NCI-H345 (cell line): ENCODE results near the gene SNED1.

Source experiments
- DNase-seq: peaks from one replicate; lab custom pipeline; 2025; lab: John Stamatoyannopoulos, UW

SNED1 gene

DNA sequence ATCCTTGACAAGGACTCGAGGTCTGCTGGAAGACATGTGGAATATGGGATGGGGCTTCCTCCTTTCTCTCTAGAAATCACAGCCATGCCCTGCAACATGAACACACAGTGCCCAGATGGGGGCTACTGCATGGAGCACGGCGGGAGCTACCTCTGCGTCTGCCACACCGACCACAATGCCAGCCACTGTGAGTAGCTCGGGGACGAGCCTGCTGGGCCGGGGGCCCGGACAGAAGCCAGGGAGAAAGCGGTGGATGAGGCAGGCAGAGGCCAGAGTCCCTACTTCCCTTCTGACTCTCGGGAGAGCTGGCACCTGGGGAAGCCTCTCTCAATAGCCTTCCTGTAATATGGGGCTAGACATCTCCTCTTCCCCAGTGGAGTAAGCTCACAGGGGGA, 50.5 kb downstream of the SNED1 start:
- DNase-seq = no peak

DNA sequence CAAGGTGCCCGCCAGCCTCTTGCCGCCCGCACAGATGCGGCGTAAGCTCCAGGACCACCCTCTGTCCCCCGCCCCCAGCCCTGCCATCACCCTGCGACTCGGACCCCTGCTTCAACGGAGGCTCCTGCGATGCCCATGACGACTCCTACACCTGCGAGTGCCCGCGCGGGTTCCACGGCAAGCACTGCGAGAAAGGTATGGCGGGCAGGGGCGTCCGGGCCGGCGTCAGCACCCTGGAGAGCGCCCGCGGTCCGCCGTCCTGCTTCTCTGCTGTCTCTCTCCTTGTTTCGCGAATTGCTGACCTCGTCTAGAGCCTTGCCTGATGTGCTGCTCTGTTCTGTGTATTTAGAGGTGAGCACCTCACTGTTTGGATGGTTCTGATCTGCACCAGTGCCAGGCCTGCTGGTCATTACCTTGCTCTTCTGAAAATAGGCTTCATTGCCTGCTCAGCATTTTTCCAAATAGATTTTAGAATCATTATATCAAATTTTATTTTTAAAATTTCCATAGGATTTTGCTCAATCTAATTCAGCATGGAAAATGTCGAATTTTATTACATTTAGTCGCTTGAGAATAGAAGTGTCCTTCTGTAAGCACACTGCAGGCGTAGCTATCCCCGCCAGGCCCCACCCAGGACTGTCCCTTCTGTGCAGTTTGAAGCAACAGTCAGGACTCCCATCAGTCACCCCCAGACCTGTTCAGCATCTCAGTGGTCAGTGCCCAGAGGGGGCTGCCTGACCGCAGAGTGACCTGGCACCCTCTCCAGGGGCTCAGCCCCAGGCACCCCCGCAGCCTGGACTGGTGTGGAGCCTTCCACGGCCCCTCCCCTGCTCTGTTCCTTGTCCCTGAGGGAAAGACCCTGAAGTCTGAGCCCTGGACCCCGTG, 51.6 kb downstream of the SNED1 start:
- no peak for DNase-seq

DNA sequence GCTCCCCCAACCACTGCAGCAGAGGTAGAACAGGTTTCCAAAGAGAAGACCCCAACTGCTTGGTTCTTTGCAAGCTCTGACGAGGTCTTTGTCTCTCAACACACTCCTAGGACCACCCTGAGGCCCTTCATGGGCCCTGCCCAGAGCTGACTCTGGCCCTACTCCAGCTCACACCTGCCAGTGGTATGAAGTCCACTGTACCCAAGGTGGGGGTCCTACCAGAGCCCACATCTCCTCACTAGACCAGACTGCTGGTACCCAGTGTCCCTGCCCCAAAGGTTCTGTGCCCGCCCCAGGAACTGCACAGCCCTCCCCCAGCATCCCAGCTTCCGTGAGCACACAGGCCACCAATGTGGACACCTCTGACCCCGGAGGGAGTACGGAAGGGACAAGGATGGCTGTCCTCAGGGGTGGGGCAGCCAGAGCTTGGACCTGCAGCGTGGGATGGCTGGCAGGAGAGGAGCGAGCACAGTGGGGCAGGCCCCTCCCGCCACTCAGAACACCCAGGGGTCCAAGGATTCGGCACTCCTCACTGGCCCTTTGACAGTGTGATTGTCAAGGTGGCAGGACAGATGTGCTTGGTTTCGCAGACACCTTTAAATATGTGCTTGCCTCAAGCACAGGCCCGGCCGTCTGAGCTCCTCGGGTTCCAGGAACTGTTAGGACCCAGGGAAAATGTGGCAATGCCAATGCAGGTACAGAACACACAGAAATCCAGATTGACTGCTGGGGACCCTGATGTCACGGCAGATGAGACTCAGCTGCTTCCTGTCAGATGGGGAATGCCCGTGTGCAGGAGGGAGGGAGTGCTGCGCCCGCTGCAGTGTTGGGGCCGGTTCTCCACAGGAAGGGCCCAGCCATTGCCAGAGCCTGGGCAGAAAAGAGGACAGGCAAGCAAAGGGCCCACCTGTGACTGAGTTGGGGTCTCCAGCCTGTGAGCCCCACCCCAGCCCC, 52.5 kb downstream of the SNED1 start:
- DNase-seq = no peak

DNA sequence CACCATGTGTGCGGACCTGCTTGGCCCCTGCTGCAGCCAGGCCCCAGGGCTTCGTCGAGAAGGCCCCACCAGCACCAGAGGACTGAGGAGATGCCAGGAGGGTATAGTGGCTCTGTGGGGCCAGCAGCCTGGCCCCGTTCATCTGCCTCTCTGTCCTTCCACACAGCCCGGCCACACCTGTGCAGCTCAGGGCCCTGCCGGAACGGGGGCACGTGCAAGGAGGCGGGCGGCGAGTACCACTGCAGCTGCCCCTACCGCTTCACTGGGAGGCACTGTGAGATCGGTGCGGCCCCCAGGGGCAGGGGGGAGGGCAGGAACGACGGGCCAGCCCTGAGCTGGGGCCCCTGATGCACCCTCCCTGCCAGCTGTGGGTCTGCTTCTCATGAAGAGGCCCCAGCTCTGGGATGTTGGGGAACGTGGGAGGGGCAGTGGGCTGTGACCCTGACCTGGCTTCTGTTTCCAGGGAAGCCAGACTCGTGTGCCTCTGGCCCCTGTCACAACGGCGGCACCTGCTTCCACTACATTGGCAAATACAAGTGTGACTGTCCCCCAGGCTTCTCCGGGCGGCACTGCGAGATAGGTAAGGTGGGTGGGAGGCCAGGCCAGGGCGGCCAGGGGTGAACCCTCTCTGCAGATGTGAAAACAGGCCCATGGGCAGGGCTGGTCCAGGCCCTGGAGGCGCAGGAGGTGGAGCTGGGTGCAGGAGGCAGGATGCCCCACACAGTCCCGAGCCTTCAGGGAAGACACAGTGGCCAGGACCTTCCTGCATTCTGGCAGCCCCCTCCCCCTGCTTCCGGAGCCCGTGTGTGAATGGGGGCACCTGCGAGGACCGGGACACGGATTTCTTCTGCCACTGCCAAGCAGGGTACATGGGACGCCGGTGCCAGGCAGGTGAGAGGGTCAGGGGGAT, 53.4 kb downstream of the SNED1 start:
- DNase-seq = no peak

DNA sequence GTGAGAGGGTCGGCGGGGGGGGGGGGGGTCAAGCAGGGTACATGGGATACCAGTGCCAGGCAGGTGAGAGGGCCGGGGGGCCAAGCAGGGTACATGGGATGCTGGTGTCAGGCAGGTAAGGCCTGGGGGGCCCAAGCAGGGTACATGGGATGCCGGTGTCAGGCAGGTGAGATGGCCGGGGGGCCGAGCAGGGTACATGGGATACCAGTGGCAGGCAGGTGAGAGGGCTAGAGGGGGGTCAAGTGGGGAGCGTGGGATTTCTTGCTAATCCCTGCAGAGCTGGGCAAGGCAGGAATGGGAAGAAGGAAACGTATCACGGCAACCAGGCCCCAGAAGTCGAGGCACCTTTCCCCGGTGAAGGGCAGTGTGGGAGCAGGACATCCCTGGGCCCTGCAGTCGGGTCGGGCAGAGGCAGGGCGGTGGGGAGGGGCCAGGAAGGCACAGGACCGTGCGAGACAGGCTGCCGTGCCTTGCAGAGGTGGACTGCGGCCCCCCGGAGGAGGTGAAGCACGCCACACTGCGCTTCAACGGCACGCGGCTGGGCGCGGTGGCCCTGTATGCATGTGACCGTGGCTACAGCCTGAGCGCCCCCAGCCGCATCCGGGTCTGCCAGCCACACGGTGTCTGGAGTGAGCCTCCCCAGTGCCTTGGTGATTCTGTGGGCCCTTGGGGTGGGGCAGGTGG, 54.4 kb downstream of the SNED1 start:
- no peak for DNase-seq

DNA sequence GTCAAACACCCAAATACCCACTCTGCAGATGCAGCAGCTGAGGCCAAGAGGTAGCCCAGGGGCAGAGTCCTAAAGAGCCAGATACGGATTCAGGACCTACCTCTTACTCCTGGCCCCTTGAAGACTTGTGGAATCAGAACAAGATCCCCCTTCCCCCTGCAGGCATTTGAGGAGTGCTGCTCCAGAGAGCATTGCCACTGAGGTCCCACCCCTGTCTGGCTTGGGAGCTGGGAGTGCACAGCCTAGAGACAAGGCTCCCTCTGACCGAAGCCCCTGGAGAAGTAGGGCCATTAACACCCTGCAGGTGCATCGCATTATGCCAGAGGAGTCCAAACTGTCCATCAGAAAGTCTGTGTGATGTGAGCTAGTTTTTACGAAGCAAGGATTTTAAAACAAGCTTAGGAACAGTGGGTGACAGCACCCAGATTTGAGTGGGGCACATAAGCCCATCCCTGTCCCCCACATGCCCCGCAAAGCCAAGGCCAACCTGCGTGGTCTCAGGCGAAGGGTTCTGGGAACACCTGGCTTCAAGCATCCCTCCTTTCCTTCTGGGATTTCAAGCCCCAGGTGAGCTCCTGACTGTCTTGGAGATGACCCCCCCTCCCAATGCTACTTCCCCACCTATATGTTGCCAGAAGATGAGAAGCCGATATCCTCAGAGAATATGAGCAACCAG, 55.3 kb downstream of the SNED1 start:
- no peak for DNase-seq

DNA sequence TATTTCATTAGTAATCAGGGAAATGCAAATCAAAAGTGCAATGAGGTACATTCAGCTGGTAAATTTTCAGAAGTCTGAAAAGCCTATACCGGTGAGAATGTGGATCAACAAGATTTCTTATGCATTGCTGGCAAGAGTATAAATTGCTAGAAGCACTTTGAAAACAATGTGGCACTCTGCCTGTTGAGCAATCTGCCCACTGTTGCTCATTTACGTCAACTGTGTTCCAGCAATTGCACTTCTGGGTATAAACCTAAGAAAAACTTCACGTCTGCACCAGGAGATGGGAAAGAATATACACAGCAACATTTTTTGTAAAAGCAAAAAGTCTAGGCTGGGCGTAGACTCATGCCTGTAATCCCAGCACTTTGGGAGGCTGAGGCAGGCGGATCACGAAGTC, 62.9 kb downstream of the SNED1 start:
- no peak for DNase-seq

DNA sequence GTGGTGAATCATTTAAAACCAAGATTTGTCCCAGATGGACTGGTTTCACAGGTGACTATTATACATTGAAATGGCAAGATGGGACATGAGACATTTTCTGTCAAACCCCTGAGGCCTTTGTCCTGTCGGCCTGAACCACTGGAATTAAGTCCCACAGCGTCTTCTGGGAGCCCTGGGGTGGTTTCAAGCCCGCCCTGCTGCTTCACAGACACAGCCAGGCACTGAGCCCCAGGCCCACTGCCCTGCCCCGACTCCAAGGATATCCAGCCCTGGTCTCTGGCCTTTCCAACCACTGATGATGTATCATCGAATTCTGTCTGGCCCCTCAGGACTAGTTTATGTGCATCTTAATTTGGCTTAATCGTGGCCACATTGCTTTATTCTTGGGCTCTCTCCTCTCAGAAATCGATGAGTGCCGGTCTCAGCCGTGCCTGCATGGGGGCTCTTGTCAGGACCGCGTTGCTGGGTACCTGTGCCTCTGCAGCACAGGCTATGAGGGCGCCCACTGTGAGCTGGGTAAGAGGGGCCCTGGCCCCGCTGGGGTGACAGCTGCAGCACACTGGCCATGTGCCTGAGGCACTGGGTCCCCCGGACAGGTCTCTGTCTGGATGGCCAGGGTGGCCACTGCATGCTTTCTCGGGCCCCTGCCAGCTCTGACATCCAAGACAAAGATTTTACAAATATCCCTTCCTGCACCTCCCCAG, 64.1 kb downstream of the SNED1 start:
- DNase-seq = no peak

DNA sequence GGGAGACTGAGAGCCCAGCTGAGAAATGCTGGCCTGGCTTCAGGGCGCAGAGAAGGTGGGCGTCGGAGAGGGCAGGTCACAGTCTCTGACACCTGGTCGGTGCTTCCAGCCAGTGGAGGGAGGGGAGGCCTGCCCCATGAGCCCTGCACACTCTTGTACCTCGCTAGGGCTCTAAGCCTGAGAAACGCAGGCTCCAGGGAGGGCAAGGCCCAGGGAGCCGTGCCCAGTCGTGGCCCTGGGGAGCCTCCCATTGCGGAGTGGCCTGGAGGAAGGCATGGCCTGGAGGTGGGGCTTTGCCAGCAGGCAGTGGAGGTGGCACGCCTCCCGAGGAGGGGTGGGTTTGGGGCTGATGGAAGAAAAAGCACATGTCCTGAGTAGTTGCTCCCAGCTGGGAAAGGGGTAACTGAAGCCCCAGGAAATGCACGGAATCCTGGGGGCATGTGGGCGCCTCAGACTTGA, 64.7 kb downstream of the SNED1 start:
- no peak for DNase-seq

DNA sequence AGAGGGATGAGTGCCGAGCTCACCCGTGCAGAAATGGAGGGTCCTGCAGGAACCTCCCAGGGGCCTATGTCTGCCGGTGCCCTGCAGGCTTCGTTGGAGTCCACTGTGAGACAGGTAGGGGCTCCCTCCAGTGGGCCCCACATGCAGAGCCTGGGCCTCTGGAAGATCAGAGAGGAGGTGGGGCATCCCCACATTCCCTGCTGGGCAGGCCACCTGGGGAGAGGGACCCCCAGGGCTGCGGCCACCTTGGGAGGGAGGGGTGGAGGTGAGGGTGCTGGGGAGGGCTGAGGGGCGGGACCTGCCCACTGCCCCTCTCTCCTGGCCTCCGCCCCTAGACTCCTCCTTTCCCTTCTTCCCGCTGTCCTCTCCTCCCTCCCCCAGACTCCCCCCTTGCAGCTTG, 65.2 kb downstream of the SNED1 start:
- DNase-seq = peak; percentile 48

DNA sequence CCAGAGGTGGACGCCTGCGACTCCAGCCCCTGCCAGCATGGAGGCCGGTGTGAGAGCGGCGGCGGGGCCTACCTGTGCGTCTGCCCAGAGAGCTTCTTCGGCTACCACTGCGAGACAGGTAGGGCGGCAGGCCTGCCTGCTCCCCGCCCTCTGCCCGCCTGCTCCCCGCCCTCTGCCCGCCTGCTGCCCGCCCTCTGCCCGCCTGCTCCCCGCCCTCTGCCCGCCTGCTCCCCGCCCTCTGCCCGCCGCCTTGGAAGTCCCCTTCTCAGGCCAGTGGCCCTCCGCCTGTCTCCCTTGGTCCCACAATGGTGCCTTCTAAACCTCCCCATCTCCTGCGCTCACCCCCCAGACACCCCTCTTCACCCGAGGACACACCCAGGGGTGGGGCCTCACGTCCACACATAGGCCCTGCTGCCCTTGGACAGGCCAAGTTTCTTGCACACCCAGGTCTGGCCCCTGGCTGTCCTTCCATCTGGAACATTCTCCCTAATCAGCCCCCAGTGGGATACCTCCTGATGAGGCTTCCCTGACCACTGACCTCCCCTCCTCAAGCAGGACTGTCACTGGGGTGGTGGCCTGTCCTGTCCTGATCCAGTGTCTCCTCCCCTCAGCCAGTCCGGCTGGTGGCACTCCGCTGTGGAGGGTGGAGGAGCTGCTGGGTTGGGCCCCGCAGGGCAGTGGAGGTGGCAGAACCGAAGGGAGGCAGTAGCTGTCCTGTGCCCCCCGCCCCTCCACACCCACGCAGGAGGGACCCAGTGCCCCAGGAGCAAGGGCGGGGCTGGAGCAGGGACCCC, 65.8 kb downstream of the SNED1 start:
- peak; percentile 49 for DNase-seq

DNA sequence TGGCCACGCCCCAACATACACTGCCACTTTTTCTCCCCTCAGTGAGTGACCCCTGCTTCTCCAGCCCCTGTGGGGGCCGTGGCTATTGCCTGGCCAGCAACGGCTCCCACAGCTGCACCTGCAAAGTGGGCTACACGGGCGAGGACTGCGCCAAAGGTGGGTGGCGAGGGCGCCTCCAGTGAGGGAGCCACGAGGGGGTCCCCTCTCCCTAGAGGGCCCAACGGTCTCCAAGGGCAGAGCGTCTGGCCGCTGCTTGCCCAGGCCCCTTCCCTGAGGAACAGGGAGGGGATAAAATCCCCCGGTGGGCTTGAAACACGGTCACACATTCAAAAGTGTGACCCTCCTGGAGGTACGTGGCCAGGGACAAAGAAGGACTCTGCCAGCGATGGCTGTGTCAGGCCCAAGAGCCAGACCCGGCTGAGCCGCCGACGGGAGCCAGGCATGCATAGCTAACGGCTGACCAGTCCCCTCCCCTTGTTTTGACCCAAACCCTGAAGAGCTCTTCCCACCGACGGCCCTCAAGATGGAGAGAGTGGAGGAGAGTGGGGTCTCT, 66.5 kb downstream of the SNED1 start:
- DNase-seq = no peak

DNA sequence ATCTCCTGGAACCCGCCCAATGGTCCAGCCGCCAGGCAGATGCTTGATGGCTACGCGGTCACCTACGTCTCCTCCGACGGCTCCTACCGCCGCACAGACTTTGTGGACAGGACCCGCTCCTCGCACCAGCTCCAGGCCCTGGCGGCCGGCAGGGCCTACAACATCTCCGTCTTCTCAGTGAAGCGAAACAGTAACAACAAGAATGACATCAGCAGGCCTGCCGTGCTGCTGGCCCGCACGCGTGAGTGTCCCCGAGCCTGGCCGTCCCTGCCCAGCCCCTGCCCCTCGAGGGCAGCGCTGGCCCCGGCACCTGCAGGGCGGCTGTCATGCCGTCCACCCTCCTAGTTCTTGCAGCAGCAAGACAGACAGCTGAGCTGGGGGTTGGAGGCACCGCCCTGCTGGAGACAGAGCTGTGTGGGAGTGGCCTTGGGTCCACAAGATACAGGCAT, 67.0 kb downstream of the SNED1 start:
- DNase-seq = no peak

DNA sequence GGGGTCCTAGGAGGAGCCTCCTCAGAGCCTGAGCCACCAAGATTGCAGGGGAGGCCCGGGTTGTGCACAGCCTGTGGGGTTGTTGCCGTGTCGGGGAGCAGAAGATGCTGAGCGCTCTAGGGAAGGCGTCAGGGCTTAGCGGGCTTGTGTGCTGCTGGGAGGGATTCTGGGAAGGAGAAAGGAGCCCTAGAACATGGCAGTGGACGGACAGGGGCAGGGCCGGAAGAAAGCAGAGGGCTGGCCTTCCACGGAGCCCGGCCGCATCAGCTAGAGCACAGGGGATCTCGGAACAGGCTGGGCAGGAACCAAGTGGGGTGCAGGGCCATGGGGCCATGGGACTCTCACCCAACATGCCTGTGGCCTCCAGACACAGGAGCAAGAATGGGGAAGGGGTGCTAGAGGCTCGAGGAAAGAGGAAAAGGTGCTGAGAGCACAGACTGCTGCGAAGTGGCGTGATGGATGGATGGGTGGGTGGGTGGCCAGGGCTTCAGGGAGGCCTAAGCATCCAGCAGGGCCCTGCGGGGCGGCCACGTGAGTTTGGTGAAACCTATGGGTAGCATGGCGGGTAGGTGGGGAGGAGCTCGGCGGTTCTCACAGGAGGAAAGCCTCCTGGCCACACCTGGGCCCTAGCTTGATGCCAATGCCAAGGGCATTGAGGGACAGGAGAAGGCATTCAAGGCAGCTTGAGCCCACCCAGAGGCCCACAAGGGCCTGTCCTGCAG, 67.9 kb downstream of the SNED1 start:
- DNase-seq = no peak

DNA sequence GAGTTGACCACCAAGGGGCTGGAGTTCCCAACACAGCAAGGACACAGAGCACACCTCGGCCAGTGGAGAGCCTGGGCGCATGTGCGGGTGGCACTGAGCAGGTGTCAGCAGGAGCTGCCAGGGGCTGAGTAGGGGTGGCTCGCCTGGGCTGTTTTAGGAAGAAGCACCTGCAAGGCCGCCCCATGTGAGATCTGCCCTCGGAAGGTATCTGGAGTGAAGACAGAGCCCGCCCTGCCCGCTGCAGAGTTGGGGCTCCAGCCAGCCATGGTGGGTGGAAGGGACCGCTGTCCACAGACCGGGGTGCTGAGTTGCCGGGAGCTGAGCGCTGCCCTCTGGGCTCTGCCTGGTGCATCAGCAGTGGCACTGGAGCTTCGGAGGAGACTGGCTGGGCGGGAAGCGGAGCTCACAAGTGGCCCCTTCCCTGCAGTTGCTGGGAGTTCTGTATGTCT, 68.5 kb downstream of the SNED1 start:
- no peak for DNase-seq

DNA sequence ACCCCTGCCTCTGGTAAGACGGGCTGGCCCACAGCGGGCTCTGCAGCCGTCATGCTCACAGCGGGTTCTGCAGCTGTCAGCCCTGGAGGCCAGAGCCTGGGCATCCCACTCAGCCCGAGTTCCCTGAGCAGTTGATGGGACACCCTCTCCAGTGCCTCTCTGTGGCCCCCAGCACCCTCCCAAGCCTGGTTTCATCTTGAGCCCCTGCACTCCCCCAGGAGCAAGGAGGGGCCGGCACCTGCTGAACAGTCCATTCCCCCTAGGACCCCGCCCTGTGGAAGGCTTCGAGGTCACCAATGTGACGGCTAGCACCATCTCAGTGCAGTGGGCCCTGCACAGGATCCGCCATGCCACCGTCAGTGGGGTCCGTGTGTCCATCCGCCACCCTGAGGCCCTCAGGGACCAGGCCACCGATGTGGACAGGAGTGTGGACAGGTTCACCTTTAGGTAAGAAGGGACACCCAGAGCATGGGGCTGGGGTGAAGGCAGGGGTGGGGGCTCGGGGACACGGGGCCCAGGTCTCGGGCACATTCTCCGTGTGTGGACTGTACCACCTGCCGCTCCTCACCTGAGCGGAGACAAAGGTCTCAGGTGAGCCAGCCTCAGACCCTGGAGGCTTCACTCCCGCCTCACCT, 69.2 kb downstream of the SNED1 start:
- no peak for DNase-seq

DNA sequence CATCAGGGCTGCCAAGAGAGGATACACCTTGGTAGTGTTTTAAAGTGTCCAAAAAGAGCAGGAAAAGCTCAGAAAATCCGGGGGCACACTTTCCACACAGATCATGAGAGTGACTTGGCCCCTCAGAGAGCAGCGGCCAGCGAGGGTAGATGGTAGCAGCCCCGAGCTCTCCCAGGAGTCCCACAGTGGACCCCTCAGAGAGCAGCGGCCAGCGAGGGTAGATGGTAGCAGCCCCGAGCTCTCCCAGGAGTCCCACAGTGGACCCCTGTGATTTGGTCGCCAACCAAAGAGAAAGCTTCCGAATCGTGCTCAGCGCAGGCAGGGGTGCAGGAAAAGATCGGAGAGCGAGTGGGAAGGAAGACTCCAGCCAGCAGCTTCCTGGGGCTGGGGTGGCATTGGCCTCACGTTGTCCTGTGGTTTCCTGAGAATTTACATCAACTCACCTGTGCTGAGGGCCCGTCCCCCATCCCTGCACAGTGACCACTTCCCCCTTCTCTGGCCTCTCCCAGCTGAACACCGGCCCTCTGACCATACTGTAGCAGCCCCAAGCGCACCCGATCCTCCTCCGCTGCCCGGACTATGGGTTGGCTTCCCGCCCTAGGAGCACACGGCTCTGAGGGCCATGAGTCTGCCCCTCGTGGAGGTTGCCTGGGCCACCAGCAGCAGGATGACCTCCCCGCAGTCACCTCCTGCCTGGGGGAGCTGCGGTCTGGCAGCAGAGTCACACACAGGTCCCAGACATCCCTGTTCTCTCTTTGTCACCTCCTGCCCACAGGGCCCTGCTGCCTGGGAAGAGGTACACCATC, 69.9 kb downstream of the SNED1 start:
- no peak for DNase-seq
